ENCODE data around the gene PTPRK. TPM values are rescaled to one million over a fixed set of nuclear protein-coding genes. Genes with fewer than 3 reads are reported as not detected.

PTPRK gene
- total and polyA plus RNA-seq, 10 of the 15 experiments (the other 5 are each of a cell fraction or from before 2014, with no cell fraction given) = 0.23 to 1.9 (median 0.55) TPM

DNA sequence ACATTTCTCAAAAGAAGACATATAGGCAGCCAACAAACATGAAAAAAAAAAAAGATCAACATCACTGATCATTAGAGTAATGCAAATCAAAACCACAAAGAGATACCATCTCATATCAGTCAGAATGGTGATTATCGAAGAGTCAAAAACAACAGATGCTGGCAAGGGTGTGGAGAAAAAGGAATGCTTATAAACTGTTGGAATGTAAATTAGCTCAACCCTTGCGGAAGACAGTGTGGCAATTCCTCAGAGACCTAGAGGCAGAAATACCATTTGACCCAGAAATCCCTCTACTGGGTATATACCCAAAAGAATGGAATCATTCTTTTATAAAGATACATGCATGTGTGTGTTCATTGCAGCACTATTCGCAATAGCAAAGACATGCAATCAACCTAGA lies 315.8 kb downstream of the PTPRK start:
- Histone ChIP-seq H3K4me2 (ENCODE audit: control insufficient read depth, insufficient read depth) (no peak overlapping the region), H3K4me3 (no peak overlapping the region), H3K36me3 (ENCODE audit: control insufficient read depth in 2 of 2, insufficient read depth in 2 of 2, low read length in 1 of 2) (no peaks in the 10 kb centered on the region), H3K9me3 (replicated peaks; ENCODE audit: control insufficient read depth, insufficient read depth, low read length) (no peaks in the 10 kb centered on the region), H2AFZ (ENCODE audit: control insufficient read depth, low read depth, low read length) (no peak overlapping the region), H3K27ac (ENCODE audit: control insufficient read depth, insufficient read depth) (no peak overlapping the region), H3K27me3 (replicated peaks in 1 of 2; ENCODE audit: control insufficient read depth in 2 of 2, insufficient read depth in 2 of 2, low read length in 1 of 2) (no peaks in the 10 kb centered on the region), H4K20me1 (ENCODE audit: control insufficient read depth, insufficient read depth) (no peaks in the 10 kb centered on the region), H3K79me2 (ENCODE audit: control insufficient read depth, insufficient read depth, low read length) (no peaks in the 10 kb centered on the region), H3K9ac (ENCODE audit: control insufficient read depth, insufficient read depth, low read length) (no peak overlapping the region), H3K4me1 (ENCODE audit: control insufficient read depth, insufficient read depth, low read length) (no peaks in the 10 kb centered on the region)
- BruUV-seq (replicated peaks) = no TSS peak
- SMC1A ChIA-PET (ENCODE audit: uncharacterized antibody, unreplicated experiment) = interaction anchor here (1.0 kb wide), 1 partner anchor 31 kb away, joined by 3 read pairs; no protein-coding TSS in a partner anchor
- no peak for FAIRE-seq
- intact Hi-C loops (cut with micrococcal nuclease; ENCODE audit: unreplicated experiment) = no loop called here
- CTCF ChIA-PET = no interaction called here
- ATAC-seq = no peak
- 21% methylated on average over 3 of the region's 3 CpGs for WGBS (ENCODE audit: insufficient coverage, insufficient replicate concordance, low lambda C conversion rate, missing lambda C conversion rate)
- POLR2A ChIA-PET = no interaction called here
- no peak for DNase-seq (ENCODE audit: low read depth, low spot score)
- in situ Hi-C loops (cut with MboI) = no loop called here
- RAD21 ChIA-PET (ENCODE audit: unreplicated experiment) = no interaction called here
- TF ChIP-seq, protein P1, sequence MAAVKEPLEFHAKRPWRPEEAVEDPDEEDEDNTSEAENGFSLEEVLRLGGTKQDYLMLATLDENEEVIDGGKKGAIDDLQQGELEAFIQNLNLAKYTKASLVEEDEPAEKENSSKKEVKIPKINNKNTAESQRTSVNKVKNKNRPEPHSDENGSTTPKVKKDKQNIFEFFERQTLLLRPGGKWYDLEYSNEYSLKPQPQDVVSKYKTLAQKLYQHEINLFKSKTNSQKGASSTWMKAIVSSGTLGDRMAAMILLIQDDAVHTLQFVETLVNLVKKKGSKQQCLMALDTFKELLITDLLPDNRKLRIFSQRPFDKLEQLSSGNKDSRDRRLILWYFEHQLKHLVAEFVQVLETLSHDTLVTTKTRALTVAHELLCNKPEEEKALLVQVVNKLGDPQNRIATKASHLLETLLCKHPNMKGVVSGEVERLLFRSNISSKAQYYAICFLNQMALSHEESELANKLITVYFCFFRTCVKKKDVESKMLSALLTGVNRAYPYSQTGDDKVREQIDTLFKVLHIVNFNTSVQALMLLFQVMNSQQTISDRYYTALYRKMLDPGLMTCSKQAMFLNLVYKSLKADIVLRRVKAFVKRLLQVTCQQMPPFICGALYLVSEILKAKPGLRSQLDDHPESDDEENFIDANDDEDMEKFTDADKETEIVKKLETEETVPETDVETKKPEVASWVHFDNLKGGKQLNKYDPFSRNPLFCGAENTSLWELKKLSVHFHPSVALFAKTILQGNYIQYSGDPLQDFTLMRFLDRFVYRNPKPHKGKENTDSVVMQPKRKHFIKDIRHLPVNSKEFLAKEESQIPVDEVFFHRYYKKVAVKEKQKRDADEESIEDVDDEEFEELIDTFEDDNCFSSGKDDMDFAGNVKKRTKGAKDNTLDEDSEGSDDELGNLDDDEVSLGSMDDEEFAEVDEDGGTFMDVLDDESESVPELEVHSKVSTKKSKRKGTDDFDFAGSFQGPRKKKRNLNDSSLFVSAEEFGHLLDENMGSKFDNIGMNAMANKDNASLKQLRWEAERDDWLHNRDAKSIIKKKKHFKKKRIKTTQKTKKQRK (IDR thresholded peaks at IDR 0.05; ENCODE audit: low read depth, low read length) = no peak
- TF ChIP-seq SRF (IDR thresholded peaks at IDR 0.05; ENCODE audit: low read depth in 2 of 2, low read length in 2 of 2) (no peak), YBX1 (IDR thresholded peaks at IDR 0.05) (no peak), BHLHE40 (IDR thresholded peaks at IDR 0.05; ENCODE audit: borderline replicate concordance in 1 of 2, low read depth in 2 of 2, low read length in 1 of 2) (no peak), NFIC (IDR thresholded peaks at IDR 0.05; ENCODE audit: low read depth, low read length) (no peak), FOXM1 (IDR thresholded peaks at IDR 0.05; ENCODE audit: low read depth, low read length) (no peak), RBBP5 (conservative IDR thresholded peaks at IDR 0.05) (no peak), STAT1 (conservative IDR thresholded peaks at IDR 0.05) (no peak), NBN (IDR thresholded peaks at IDR 0.05) (no peak), HDGF (IDR thresholded peaks at IDR 0.05) (no peak), RAD51 (IDR thresholded peaks at IDR 0.05) (no peak)
- TF ChIP-seq, protein P2, sequence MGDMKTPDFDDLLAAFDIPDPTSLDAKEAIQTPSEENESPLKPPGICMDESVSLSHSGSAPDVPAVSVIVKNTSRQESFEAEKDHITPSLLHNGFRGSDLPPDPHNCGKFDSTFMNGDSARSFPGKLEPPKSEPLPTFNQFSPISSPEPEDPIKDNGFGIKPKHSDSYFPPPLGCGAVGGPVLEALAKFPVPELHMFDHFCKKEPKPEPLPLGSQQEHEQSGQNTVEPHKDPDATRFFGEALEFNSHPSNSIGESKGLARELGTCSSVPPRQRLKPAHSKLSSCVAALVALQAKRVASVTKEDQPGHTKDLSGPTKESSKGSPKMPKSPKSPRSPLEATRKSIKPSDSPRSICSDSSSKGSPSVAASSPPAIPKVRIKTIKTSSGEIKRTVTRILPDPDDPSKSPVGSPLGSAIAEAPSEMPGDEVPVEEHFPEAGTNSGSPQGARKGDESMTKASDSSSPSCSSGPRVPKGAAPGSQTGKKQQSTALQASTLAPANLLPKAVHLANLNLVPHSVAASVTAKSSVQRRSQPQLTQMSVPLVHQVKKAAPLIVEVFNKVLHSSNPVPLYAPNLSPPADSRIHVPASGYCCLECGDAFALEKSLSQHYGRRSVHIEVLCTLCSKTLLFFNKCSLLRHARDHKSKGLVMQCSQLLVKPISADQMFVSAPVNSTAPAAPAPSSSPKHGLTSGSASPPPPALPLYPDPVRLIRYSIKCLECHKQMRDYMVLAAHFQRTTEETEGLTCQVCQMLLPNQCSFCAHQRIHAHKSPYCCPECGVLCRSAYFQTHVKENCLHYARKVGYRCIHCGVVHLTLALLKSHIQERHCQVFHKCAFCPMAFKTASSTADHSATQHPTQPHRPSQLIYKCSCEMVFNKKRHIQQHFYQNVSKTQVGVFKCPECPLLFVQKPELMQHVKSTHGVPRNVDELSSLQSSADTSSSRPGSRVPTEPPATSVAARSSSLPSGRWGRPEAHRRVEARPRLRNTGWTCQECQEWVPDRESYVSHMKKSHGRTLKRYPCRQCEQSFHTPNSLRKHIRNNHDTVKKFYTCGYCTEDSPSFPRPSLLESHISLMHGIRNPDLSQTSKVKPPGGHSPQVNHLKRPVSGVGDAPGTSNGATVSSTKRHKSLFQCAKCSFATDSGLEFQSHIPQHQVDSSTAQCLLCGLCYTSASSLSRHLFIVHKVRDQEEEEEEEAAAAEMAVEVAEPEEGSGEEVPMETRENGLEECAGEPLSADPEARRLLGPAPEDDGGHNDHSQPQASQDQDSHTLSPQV (IDR thresholded peaks at IDR 0.05) = no peak
- TF ChIP-seq, protein P3, sequence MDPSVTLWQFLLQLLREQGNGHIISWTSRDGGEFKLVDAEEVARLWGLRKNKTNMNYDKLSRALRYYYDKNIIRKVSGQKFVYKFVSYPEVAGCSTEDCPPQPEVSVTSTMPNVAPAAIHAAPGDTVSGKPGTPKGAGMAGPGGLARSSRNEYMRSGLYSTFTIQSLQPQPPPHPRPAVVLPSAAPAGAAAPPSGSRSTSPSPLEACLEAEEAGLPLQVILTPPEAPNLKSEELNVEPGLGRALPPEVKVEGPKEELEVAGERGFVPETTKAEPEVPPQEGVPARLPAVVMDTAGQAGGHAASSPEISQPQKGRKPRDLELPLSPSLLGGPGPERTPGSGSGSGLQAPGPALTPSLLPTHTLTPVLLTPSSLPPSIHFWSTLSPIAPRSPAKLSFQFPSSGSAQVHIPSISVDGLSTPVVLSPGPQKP (IDR thresholded peaks at IDR 0.05; ENCODE audit: low read depth, low read length) = no peak
- TF ChIP-seq, protein P4, sequence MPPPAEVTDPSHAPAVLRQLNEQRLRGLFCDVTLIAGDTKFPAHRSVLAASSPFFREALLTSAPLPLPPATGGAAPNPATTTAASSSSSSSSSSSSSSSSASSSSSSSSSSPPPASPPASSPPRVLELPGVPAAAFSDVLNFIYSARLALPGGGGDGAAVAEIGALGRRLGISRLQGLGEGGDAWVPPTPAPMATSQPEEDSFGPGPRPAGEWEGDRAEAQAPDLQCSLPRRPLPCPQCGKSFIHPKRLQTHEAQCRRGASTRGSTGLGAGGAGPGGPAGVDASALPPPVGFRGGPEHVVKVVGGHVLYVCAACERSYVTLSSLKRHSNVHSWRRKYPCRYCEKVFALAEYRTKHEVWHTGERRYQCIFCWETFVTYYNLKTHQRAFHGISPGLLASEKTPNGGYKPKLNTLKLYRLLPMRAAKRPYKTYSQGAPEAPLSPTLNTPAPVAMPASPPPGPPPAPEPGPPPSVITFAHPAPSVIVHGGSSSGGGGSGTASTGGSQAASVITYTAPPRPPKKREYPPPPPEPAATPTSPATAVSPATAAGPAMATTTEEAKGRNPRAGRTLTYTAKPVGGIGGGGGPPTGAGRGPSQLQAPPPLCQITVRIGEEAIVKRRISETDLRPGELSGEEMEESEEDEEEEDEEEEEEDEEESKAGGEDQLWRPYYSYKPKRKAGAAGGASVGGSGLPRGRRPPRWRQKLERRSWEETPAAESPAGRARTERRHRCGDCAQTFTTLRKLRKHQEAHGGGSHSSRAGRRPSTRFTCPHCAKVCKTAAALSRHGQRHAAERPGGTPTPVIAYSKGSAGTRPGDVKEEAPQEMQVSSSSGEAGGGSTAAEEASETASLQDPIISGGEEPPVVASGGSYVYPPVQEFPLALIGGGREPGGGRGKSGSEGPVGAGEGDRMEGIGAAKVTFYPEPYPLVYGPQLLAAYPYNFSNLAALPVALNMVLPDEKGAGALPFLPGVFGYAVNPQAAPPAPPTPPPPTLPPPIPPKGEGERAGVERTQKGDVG (CRISPR knock-in tag; IDR thresholded peaks at IDR 0.05) = no peak

Data from GM12878 (cell line).